ENCODE measurements around the gene PRKG2.

The PRKG2 gene

DNA sequence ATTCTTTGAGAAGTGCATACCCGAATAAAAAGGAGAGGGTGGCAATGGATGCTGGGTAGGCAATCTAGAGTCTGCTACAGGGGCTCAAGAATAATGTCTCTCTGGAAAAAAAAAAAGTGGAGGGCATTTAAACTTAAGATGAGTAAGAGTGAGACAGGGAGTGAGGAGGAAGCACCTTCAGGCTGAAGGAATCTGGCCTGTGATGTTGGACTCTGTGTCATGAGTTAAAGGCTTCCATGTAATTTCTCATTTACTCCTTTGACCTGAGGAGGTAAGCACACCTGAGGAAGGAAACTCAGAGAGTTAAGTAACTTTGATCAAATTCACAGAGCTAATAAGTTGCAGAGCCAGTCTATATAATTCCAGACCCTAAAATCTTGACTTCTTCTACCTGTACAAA, 3.2 kb upstream of the PRKG2 start:
- no peak for DNase-seq (ENCODE audit: low read depth in 2 of 2)

DNA sequence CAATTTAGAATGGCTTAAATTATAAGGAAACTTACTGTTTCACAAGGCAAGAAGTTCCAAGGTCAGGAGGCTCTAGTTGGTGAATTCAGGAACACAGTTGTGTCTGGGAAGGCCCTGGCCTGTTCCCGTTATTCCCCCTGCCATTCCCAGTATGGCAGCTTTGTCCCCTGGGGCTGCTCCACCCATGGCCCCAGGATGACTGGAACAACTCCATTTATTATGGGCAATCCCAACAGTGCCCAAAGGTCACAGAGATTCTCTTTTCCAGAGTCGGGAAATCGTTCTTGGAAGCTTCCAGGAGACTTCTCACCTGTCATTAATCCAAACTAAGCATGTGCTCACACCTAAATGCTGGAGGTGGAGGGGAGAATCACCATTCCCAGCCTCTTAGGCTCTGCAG, 2.8 kb upstream of the PRKG2 start:
- no peak for DNase-seq (ENCODE audit: low read depth in 2 of 2)

DNA sequence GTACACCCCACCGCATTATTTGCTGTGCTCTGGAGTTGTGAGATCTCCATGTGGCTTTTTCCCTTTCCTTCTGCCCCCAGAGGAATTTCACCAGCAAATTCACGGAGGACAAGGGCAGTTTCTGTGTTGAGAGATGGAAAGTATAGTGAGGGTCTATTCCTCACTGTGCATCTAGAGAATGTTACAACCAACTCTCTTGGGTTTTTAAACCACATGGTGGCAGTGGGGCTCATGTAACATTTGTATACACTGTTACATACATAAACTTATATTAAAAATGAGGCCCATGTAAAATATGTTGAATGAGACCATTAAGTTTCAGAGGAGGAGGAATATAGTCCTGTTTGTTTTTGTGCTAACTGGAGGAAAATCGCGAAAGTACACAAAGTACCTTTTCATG, 909 bp upstream of the PRKG2 start:
- no peak for DNase-seq (ENCODE audit: low read depth in 2 of 2)

DNA sequence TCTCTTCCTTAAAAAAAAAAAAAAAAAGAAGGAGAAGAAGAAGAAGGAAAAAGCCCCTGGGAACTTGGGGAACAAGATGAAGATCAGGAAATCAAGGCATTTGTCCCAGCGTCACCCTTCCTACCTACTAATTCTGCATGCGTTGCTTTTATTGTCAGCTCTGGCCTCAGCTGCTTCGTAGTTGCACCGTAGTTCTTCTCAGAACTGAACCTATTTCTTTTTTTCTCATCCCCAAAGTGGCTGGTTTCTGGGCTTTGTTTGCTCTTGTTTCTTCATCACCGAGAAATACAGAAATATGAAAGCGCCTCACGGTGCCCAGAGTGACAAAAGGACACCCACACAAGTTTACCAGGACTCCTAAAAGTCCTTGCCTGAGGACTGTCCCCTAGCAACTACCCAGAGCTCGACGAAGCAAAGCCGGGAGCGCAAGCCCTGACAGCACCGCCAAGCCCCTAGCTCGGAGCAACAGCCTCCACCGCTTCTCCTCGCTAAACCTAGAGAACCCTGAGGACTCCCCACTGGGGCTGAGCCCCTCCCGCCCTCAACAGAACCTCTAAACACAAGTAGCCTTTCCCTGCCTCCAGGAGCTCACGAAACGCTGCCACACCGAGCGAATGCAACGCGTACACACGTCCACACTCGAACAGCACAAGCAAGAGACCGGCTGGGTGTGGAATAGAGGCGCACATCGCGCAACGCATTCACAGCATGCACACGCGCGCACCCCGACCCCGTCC, 710 bp downstream of the PRKG2 start:
- no peak for DNase-seq (ENCODE audit: low read depth in 2 of 2)

DNA sequence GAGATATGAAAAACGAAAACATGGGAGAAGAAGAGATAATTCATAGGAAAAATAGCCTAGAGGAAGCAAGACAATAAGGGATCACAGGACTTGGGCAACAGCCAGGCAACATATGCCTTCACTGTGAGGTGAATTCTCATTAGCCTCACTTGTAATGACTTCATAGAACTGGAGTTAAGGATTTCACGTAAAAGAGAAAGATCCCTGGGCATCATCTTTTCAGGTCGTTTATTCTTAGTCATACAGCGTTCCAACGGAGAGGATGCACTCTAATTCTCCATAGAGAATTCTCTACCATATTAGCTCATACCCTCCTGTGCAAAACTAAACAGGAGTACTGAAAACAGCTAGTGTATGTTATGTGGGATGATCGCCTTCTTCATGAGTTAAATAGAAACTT, 1.4 kb downstream of the PRKG2 start:
- no peak for DNase-seq (ENCODE audit: low read depth in 2 of 2)

DNA sequence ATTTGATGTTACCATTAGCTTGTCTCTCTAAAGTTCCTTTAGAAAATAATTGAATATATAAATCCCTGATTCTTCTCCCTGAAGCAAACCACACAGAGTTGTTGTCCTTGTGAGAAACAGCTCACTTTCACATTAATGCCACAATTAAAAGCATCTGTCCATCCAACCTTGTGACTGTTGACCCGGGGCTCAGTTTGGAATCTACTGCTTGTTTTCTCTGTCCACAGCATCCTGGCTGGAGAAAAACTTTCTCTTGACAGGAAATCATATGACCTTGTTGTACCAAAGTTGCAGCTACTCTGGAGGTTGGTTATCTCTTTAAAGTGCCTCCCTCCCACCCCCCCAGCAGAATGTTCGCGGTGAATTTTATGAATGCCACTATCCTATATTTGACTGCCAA, 3.1 kb downstream of the PRKG2 start:
- DNase-seq (ENCODE audit: low read depth in 2 of 2): no peak

DNA sequence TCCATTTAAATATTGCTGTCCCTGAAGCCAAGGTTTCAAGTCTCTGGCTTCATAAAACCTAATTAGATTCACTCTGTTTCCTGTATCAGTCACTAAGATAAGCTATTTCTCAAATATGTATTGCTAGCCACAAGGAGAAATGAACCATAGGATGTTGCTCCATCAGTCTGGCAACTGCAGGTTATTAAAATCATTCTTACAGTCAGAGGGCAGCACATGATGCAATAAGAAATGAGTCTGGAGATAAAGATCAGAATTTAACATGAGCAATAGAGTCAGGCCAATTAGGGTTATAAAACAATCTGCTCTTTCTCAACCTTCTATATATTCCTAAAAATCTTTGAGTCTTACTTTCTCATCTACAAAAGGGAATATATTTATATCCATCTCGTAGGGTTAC, 7.2 kb downstream of the PRKG2 start:
- DNase-seq (ENCODE audit: low read depth in 2 of 2): no peak

DNA sequence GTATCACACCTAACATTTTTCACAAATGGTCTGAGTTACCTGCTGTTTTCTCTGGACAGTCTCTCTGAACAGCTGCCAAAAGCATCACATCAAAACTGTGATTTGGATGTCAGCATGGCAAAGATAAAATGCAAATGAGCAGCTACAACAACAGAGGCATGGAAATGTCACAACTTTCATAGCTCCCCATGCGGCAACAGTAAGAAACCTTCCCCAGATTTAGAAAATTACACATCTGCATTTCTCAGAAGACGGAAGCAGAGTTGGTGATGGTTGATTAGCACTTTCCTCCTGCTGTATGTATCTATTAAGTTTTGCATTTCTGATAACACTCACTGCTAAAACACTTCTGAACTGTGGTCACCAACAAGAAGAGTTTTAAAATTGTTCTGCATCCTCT, 9.7 kb downstream of the PRKG2 start:
- no peak for DNase-seq (ENCODE audit: low read depth in 2 of 2)

DNA sequence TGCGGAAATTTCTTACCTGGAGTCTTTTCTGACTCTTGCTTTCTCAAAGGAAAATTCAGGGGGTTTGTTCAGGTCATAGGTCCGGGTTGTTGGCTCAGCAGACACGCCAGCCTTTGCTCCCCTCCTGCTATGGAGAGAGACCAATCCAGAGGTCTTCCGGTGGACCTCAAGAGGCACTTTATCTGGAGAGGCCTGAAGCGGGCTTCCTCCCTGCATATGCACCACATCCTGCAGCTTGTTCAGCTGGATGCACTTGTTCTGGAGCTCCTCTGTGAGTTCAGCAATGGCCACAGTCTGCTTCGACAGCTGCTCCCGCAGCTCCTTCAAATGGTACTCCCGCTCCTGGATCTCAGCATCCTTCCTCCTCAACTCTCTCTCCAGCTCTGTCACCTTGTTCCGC, 10.5 kb downstream of the PRKG2 start:
- no peak for DNase-seq (ENCODE audit: low read depth in 2 of 2)

DNA sequence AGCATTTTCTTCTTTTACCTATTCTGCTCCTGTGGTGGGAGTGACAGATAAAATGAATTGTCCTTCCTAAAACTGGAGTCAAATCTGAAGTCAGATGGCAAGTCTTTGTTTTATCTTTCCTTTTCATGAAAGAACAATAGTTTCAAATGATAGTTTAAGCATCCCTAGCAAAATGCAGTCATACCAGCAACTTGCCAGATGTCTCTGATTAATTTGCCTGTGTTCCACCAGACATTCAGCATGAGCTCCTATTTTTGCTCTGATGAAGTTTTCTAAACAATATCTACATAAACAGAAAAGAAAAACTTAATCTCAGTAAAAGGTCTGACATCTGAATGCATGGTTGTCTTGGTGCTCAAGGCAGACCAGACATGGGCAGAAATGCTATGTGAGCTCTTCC, 15.2 kb downstream of the PRKG2 start:
- no peak for DNase-seq (ENCODE audit: low read depth in 2 of 2)

DNA sequence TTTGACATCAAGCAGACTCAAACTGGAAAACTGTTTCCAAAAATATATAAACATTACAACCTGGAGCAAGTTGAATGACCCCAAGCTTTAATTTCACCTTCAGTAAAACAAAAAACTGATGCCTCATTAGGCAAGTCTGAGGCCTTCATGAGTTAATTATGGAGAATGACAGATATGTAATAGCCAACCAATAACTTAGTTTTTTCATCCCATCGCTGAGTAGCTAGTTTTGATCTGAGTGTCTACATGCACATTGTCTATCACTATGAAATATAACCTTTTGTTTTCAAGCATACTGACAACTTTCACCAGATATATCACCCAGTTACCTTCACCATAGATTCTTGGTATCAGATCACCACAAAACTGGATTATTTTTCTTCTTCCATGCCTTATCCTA, 16.4 kb downstream of the PRKG2 start:
- no peak for DNase-seq (ENCODE audit: low read depth in 2 of 2)

DNA sequence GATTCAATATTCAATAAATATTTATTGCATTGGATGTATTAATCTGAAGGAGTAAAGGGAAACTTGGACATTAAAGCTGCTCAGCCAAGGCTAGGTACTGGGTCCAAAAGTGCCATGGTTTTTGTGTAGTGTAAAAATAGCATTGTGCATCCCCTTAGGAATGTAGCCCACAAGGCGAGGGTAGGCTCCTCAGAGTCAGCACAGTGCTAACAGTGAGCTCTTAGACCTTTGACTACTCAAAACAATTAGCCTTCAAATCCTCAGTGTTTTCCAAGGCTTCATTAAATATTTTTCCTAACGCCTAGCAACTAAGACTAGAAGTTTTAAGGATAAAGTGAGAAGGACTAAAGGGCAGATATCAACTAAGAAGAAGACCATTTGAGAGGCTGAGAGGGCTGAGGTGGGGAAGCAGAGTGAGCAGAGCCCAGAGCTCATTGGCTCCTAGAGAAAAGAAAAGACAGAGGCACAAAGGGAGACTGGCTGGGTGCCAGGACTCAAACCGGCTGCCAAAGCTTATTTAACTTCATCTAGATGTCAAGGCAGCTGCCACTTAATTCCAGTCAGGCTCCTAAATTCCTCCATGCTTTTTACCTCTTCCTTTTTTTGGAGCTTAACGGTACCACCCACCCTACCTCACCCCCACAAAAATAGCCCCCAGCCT, 17.0 kb downstream of the PRKG2 start:
- DNase-seq (ENCODE audit: low read depth in 2 of 2): no peak

DNA sequence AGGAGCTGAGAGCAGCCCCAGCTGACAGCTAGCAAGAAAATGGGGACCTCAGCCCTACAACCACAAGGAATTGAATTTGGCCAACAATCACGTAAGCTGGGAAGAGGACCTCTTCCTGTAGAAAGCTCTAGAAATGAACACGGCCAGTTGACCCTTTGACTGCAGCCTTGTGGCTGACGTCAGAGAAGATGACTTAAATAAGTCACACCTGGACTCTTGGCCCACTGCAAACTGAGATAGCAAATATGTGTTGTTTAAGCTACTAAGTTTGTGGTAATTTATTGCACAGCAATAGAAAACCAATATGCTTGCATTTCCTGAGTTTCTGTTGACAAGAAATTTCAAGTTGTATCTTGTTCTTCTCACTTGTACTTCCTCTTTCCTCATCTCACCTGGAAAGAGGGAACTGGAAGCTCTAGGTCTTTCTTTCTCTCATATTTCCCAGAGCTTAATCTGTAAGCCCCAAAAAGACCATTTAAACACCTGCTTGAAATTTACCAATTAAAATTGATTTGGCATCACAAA, 18.8 kb downstream of the PRKG2 start:
- no peak for DNase-seq (ENCODE audit: low read depth in 2 of 2)

DNA sequence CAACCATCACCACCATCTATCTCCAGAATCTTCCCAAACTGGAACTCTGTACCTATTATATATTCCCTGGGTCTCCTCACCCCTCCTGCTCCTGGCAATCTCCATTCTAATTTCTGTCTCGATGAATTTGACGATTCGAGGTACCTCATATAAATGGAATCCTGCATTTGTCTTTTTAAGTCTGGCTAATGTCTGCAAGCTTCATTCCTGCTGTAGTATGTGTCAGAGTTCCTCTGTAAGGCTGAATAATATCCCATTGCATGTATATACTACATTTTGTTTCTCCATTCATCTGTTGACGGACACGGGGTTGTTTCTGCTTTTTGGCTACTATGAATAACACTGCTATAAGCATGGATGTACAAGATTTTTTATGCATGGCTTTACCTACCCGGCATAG, 19.5 kb downstream of the PRKG2 start:
- DNase-seq (ENCODE audit: low read depth in 2 of 2): no peak

DNA sequence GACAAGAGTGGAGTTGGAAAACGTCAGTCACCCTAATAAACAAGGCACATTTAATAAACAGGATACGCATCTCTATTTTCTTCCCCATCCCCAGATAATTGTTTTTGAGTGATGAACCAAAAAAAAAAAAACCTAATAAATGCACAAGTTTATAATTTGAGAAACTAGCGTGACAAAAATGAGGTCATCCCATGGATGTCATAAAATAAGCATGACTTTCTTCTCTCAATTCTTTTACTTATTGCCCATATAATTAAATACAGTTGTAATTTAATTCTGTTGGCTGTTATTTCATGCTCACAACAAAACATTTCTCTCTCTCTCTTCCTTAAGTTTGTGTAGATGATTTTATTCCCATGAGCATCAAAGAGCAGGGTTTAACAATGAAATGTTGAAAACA, 20.7 kb downstream of the PRKG2 start:
- no peak for DNase-seq (ENCODE audit: low read depth in 2 of 2)

DNA sequence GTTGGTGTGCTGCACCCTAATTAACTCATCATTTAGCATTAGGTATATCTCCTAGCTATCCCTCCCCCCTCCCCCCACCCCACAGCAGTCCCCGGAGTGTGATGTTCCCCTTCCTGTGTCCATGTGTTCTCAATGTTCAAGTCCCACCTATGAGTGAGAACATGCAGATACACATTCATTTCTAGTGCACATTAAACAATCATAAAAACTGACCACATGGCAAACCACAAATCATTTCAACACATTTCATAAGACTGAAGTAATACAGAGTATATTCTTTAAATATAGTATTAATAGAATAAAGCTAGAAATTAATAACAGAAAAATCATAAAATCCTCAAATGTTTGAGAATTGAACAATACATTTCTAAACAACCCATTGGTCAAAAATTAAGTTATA, 34.1 kb downstream of the PRKG2 start:
- no peak for DNase-seq (ENCODE audit: low read depth in 2 of 2)

DNA sequence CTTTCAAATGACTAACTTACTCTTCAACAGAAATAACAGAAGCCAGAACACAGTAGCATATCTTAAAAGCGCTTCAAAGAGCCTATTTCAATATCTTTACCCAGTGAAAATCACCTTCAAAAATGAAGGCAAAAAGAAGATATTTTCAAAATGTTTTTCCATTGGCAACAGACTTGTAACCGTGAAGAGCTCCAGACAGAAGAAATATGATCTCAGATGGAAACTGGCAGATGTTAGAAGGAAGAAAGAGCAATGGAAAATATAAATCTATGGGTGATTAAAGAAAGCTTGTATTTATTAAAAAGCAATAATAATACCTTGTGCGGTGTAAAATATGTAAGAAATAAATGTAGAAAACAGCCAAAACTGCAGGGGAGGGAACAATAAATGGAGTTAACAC, 35.7 kb downstream of the PRKG2 start:
- DNase-seq (ENCODE audit: low read depth in 2 of 2): no peak

DNA sequence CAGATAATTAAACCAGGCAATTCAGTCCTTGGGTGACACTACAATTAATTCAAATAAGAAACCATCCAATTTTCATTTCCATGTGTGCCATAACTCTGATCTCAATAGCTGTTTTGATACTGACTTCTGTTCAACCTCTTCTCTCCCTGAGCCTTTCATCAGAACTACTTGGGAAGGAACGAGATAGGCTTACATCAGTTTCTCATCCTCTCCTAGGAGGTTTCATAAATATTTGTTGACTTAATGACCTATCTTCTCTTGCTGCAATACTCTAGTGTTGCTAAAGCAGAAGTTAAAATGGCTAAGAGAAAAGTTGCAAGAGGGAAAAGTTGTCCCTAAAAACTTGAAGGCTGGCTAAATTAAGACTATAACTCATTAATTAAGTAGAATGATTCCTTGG, 41.8 kb downstream of the PRKG2 start:
- DNase-seq (ENCODE audit: low read depth in 2 of 2): no peak

DNA sequence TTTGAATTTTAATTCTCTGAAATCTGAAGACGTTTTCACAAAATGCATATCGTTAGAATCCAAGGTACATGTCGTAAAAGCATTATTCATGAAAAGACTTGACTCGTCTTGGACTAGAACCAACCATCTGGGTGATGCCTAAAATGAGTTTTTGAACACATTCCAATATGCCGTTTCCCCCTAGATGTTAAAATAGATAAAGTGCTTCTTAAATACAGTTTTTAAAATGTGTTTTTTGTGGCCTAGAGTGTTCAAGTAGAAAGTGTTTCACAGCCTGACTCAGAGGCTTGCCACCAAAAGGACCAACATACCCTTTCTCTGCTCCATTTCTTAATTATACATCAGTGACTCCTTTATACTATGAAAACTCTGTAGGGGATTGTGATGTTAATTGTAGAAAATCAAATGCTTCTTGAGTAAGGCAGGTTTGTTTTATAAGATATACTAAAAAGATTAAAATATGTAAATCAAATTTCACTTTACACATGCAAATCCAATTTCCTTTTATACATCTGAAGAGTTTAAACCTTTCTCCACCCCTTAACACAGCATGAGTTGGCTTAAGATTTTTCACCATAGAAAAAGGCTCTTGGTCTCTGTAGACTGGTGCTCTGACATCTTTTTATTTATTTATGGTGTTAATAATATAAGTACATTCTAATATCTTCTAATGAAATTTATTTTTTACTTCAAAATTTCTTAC, 48.4 kb downstream of the PRKG2 start:
- no peak for DNase-seq (ENCODE audit: low read depth in 2 of 2)

DNA sequence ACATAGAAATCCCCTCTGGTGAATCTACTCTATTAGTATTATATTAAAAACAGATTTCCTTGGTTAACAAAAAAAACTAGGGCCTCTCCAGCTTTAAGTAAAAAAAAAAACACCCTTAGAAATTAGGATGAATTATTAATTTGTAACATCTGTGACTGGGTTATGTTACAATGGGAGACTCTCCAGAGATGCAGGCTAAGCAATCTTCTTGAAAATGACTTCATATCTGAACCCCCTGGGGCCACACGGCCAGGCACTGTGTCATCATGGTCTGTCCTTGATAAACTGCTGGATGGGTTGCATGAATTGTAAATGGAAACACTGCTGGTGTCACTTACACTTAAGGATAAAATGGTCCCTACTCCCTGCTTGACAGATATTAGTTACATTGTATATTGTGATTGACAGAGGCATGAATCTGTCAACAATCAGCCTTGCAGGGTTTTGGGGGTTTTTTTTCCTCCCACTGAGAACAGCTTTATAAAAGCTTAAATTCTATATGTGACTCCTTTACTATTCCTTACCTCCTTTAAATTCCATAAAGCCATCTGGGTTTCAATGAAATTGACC, 49.1 kb downstream of the PRKG2 start:
- no peak for DNase-seq (ENCODE audit: low read depth in 2 of 2)

DNA sequence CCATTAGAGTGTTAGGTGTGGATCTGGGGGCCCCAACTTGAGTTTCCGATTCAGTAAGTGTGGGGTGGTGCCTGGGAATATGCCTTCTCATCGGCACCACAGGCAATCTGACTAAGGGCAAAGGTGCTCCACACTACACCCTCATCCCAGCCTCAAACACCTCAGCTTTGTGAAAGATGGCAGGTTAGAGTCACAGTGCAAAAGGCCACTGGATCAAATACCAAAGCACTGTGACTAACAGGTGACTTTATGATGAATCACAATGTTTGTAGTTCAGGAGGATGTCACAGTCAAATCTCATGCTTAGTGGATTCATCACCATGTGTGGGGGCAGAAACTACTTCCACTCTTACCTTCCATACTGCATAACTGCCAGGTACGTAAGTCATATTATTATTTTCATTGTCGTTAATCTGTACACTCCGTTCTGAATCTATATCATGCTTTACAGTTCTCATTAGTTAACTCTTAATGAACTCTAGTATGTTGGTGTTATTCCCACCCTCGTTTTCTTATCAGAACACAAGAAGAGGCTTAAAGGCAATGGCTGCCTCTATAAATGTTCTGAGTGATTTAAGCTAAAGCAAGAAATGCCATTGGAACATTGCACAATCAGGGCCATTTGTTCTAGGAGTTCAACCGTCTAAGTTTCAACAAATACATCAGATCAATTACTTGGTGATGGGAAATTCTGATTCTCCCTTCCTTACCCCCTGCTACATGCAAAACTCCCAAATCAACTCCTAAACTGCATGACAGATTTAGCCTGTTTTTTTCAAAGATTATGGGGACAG, 50.2 kb downstream of the PRKG2 start:
- DNase-seq (ENCODE audit: low read depth in 2 of 2): no peak

DNA sequence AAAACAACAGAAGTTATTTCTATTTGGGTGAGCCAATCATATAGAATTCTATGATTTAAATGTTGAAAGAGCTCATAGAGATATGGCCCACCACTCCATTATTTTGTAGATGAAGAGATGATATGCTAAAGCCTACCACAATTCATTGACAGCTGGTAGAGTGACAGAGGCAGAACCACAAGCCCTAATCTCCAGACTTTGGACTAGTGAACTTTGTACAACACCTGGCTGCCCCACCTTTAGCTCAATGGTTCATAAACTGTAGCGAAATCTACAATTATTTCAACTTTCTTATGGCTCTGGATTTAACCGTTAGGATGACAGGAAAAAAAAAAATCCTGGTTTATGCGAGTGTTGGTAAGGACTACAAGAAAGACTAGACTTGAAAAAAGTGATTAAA, 50.9 kb downstream of the PRKG2 start:
- DNase-seq (ENCODE audit: low read depth in 2 of 2): no peak

Measured in stimulated activated CD8-positive, alpha-beta memory T cell treated with anti-CD3 and anti-CD28 coated beads, Interleukin-7, amount 100 ng/mL, for 1 hour (primary cell).